SJSA1 (cell line): ENCODE measurements around the gene PCBP2. TPM values are rescaled to one million over a fixed set of nuclear protein-coding genes. Genes with fewer than 3 reads are reported as not detected.

Source experiments
- total RNA-seq: library from RNA; depleted of rRNA; stranded (reverse); fragments of >200 nt; shearing (Covaris generic); gene quantifications from 2 replicates; pipeline ENCODE4 v1.2.3, GENCODE V29; 2014; rRNA removed

Gene PCBP2
- total RNA-seq, 1 experiment from 2014 or later, result 157 TPM

Other genes with a start within 250 kb of the PCBP2 start
- gene ITGB7, start 244.9 kb upstream of the PCBP2 start, total RNA-seq, result 0.45 TPM in 1 of 2 replicates, not detected in the other
- 13.5 and 13.6 TPM in 2 replicates for gene RARG, start 219.9 kb upstream of the PCBP2 start, total RNA-seq
- gene ESPL1, start 183.8 kb upstream of the PCBP2 start, total RNA-seq, result 20.2 and 28.0 TPM in 2 replicates
- gene PFDN5, start 156.6 kb upstream of the PCBP2 start, total RNA-seq, result 450 and 523 TPM in 2 replicates
- gene MYG1, start 152.4 kb upstream of the PCBP2 start, total RNA-seq, result 40.6 and 45.1 TPM in 2 replicates
- 51.8 and 52.0 TPM in 2 replicates for gene AAAS, start 130.5 kb upstream of the PCBP2 start, total RNA-seq
- gene SP7, start 115.7 kb upstream of the PCBP2 start, total RNA-seq, result not detected in 2 replicates
- gene SP1, start 71.9 kb upstream of the PCBP2 start, total RNA-seq, result 19.8 and 33.9 TPM in 2 replicates
- not detected in 2 replicates for gene AMHR2, start 28.2 kb upstream of the PCBP2 start, total RNA-seq
- gene PRR13, start 10.4 kb upstream of the PCBP2 start, total RNA-seq, result 44.7 and 80.1 TPM in 2 replicates
- gene MAP3K12, start 47.4 kb downstream of the PCBP2 start, total RNA-seq, result 6.7 and 8.6 TPM in 2 replicates
- 38.3 and 39.0 TPM in 2 replicates for gene TARBP2, start 49.2 kb downstream of the PCBP2 start, total RNA-seq
- gene NPFF, start 55.4 kb downstream of the PCBP2 start, total RNA-seq, result not detected in 2 replicates
- gene ATF7, start 174.3 kb downstream of the PCBP2 start, total RNA-seq, result 8.3 and 33.6 TPM in 2 replicates
- 273 and 358 TPM in 2 replicates for gene ATP5MC2, start 224.0 kb downstream of the PCBP2 start, total RNA-seq